HG02943 (cell line): ENCODE data around the gene SNRPA.
"Not testable (repeated sequence)": the region's sequence is repeated elsewhere in the genome, so short reads cannot be mapped to it uniquely, and the experiment has no call there.

Experiments used
- ATAC-seq: cut with Tn5 transposase; IDR thresholded peaks from one replicate; pipeline ENCODE4 v1.9.1; 2021; ENCODE audit warnings: mild to moderate bottlenecking, low read depth, moderate library complexity; ENCODE audit not compliant: unreplicated experiment

SNRPA gene

GRCh38 chr19:40743926-40744325 lies 7.1 kb upstream of the SNRPA start:
- no peak for ATAC-seq

GRCh38 chr19:40744554-40745401 lies 6.2 kb upstream of the SNRPA start:
- ATAC-seq: no peak

GRCh38 chr19:40745402-40745780 lies 5.6 kb upstream of the SNRPA start:
- ATAC-seq: no peak

- ATAC-seq: no peak
Measured at GRCh38 chr19:40747536-40747935, 3.5 kb upstream of the SNRPA start.

GRCh38 chr19:40750058-40750873 lies 737 bp upstream of the SNRPA start, which contains the start of gene ACTMAP:
ACTMAP (minus strand) TSS chr19:40750477; CDS start chr19:40749803, 674 bp downstream.
- ATAC-seq: peak; percentile 92

- ATAC-seq: no peak
Measured at GRCh38 chr19:40752257-40752781, 1.3 kb downstream of the SNRPA start.

- ATAC-seq: no peak
Measured at GRCh38 chr19:40754611-40755247, 3.7 kb downstream of the SNRPA start.

- ATAC-seq: no peak
Measured at GRCh38 chr19:40755248-40755624, 4.2 kb downstream of the SNRPA start.

- ATAC-seq: no peak
Measured at GRCh38 chr19:40755791-40756190, 4.8 kb downstream of the SNRPA start.

GRCh38 chr19:40756502-40757110 lies 5.6 kb downstream of the SNRPA start:
- ATAC-seq: no peak

GRCh38 chr19:40758491-40758890 lies 7.5 kb downstream of the SNRPA start:
- ATAC-seq: no peak

GRCh38 chr19:40759352-40759751 lies 8.3 kb downstream of the SNRPA start:
- ATAC-seq: no peak

GRCh38 chr19:40762754-40763470 lies 11.9 kb downstream of the SNRPA start:
- no peak for ATAC-seq

GRCh38 chr19:40763526-40763925 lies 12.5 kb downstream of the SNRPA start:
- ATAC-seq: no peak

- ATAC-seq: no peak
Measured at GRCh38 chr19:40763963-40764362, 13.0 kb downstream of the SNRPA start.

- ATAC-seq: not testable (repeated sequence)
Measured at GRCh38 chr19:40766385-40766784, 15.4 kb downstream of the SNRPA start.

- no peak for ATAC-seq
Measured at GRCh38 chr19:40768869-40769268, 17.9 kb downstream of the SNRPA start.

GRCh38 chr19:40771101-40771862 lies 20.3 kb downstream of the SNRPA start:
- ATAC-seq: not testable (repeated sequence)
